ENCODE results near the gene ZNF532.

The ZNF532 gene

DNA sequence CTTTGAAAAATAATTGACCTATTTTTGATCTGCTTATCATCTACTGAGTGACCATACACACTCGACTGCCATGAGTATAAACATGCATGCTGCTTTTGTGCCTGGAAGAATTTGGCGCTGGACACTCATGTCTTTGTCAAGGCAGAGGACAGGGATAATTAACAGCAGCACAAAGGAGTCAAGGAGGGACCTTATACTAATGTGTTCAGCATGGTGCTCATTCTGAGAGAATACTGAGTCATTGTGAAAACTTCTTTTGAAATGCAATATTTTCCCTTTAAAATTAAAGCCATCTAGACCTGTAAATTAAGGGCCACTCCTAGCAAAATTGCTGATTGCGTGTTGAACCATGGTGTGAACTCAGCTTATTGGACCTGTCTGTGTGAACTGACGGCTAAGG lies 116.3 kb downstream of the ZNF532 start:
- no peak overlapping the region for H3K27ac ChIP-seq
- TF ChIP-seq, protein P1, sequence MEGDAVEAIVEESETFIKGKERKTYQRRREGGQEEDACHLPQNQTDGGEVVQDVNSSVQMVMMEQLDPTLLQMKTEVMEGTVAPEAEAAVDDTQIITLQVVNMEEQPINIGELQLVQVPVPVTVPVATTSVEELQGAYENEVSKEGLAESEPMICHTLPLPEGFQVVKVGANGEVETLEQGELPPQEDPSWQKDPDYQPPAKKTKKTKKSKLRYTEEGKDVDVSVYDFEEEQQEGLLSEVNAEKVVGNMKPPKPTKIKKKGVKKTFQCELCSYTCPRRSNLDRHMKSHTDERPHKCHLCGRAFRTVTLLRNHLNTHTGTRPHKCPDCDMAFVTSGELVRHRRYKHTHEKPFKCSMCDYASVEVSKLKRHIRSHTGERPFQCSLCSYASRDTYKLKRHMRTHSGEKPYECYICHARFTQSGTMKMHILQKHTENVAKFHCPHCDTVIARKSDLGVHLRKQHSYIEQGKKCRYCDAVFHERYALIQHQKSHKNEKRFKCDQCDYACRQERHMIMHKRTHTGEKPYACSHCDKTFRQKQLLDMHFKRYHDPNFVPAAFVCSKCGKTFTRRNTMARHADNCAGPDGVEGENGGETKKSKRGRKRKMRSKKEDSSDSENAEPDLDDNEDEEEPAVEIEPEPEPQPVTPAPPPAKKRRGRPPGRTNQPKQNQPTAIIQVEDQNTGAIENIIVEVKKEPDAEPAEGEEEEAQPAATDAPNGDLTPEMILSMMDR (conservative IDR thresholded peaks at IDR 0.05): no peak

DNA sequence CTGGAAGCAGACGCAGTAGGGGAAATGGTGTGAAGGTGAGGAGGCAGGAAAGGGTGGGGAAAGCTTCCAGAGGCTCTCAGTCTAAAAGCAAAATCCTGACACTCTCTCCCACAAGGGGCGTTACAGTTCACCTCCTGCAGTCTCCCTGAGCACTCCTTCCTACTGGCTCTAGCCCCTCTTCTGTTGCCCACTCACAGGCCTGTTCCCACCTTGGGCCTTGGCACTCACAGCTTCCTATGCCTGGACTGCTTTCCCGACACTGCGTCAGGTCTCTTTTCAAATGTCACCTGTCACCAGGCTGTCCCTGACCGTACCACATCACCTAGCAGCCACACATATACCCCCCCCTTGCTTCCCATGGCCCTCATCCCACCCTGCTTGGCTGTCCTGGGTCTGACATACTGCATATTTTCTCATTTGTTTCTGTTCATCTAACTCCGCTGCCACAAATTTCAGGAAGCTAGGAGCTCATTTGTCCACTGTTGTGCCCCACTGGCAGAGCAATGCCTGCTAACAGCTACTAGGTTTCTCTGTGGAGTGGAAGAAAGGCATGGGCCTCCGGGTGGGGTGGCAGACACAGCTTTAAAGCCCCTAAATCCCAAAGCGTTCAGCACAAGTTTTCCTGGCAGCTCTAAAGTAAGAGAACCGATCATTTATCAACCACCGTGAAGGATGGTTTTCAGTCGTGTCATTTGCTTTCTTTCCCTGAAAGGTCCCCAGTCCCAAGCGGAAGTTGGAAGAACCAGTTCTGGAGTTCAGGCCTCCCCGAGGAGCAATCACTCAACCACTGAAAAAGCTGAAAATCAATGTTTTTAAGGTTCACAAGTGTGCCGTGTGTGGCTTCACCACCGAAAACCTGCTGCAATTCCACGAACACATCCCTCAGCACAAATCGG lies 118.8 kb downstream of the ZNF532 start:
- H3K27ac ChIP-seq: no peak overlapping the region
- TF ChIP-seq, protein P1 (conservative IDR thresholded peaks at IDR 0.05): no peak

DNA sequence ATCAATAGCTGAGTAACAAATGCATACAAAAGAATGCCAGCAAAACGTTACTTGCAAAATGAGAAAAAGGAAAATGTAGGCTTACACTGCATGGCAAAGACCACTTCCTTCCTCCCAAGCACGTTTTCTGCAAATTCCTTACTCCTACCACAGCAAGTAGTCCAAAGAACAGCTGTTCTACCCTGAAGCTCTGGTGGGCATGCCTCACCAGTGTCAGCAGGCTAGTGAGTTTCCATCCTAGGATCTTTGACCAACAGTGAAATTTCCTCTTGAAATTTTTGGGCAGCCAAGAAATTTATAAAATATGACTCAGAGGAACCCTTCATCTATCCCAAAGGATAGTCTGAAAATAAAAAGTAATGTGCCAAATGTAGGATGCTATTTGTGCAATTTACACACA lies 123.9 kb downstream of the ZNF532 start:
- H3K27ac ChIP-seq: no peak overlapping the region
- TF ChIP-seq, protein P1 (conservative IDR thresholded peaks at IDR 0.05): no peak

DNA sequence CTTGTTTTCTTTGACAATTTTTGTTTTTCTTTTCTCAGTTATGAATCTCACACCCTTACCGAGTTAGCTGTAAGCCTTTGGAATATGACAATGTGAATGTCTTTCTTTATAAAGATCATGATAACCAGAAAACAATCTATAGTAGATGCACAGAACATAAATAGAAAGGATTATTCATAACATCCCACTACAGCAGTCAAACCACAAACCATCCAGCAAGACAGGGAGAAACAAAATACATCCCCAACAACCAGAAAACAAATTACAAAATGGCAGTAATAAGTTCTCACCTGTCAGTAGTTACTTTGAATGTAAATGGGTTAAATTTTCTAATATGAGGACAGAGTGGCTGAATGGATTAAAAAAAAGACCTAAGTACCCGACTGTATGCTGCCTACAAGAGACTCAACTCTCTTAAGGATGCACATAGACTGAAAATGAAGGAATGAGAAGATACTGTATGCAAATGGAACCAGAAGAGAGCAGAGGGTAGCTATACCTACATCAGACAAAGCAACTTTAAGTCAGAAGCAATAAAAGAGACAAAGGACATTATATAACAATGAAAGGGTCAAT lies 124.6 kb downstream of the ZNF532 start:
- TF ChIP-seq, protein P1 (conservative IDR thresholded peaks at IDR 0.05): no peak
- H3K27ac ChIP-seq: no peak overlapping the region

DNA sequence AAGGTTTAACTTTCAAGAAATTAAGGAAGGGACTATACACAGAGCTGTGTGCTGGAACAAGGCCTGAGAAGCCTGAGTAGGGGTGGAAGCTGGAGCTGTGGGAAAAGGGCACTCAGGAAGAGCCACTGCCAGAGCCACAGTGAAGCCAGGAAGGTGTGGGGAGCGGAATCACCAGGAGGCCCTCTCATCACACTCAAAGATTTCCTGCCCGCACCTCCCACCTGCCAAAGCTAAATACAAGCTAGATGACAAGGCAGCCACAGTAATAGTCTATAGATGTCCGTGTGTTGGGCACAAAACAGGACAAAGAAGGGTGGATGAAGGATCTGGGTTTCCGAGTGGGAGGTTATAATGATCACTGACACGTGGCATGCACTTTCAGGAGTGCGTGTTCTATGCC lies 126.0 kb downstream of the ZNF532 start:
- H3K27ac ChIP-seq: no peak overlapping the region
- TF ChIP-seq, protein P1 (conservative IDR thresholded peaks at IDR 0.05): no peak

DNA sequence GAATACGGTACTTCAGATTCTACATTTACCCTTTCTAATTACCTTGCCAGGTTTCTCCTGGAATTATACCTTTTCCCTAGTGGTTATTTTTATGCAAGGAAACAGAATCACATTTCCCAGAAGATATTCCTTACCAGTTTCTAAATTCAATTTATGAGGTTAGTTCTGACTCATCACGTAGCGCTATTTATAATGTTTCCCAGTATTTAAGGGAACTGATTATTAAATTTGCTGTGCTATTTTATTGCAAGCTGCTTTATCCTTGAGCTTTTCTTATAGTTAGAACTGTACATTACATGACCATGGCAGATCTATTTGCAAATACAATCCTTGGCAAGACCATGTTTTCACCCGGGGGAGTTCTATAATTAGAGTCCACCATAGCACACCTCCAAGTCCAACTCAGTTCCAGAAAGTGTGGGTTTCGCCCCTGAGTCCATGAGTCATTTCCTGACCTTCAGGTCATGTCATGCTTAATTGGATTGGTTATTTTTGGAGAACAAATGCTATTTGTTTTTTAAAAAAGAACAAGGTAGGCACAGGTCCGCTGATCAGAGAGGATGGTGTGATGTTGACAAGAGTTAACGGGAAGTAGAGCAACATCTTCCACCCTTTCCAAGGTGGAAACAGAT lies 126.6 kb downstream of the ZNF532 start:
- no peak overlapping the region for H3K27ac ChIP-seq
- TF ChIP-seq, protein P1 (conservative IDR thresholded peaks at IDR 0.05): no peak
